ENCODE results near the gene DIAPH3.

DIAPH3 gene

GRCh38 chr13:60035874-60036273, 127.9 kb downstream of the DIAPH3 start:
- TF ChIP-seq CTCF (IDR thresholded peaks at IDR 0.05; ENCODE audit: insufficient read depth, low read depth, low read length, missing control alignments) = no peak
- H3K4me3 ChIP-seq (ENCODE audit: low read depth, low read length) = no peak overlapping the region
- DNase-seq (ENCODE audit: low read depth) = no peak

GRCh38 chr13:60032851-60033250, 130.9 kb downstream of the DIAPH3 start:
- no peak for TF ChIP-seq CTCF (IDR thresholded peaks at IDR 0.05; ENCODE audit: insufficient read depth, low read depth, low read length, missing control alignments)
- no peak overlapping the region for H3K4me3 ChIP-seq (ENCODE audit: low read depth, low read length)
- DNase-seq (ENCODE audit: low read depth) = no peak

GRCh38 chr13:60028021-60028420, 135.7 kb downstream of the DIAPH3 start:
- DNase-seq (ENCODE audit: low read depth) = no peak
- no peak overlapping the region for H3K4me3 ChIP-seq (ENCODE audit: low read depth, low read length)
- no peak for TF ChIP-seq CTCF (IDR thresholded peaks at IDR 0.05; ENCODE audit: insufficient read depth, low read depth, low read length, missing control alignments)

GRCh38 chr13:60026286-60026685, 137.4 kb downstream of the DIAPH3 start:
- TF ChIP-seq CTCF (IDR thresholded peaks at IDR 0.05; ENCODE audit: insufficient read depth, low read depth, low read length, missing control alignments) = no peak
- no peak overlapping the region for H3K4me3 ChIP-seq (ENCODE audit: low read depth, low read length)
- DNase-seq (ENCODE audit: low read depth) = no peak

- no peak overlapping the region for H3K4me3 ChIP-seq (ENCODE audit: low read depth, low read length)
- DNase-seq (ENCODE audit: low read depth) = no peak
- no peak for TF ChIP-seq CTCF (IDR thresholded peaks at IDR 0.05; ENCODE audit: insufficient read depth, low read depth, low read length, missing control alignments)
Measured at GRCh38 chr13:60020288-60020687, 143.4 kb downstream of the DIAPH3 start.

- DNase-seq (ENCODE audit: low read depth) = peak; percentile 49
- no peak overlapping the region for H3K4me3 ChIP-seq (ENCODE audit: low read depth, low read length)
- no peak for TF ChIP-seq CTCF (IDR thresholded peaks at IDR 0.05; ENCODE audit: insufficient read depth, low read depth, low read length, missing control alignments)
Measured at GRCh38 chr13:60019119-60019993, 144.4 kb downstream of the DIAPH3 start.

- no peak overlapping the region for H3K4me3 ChIP-seq (ENCODE audit: low read depth, low read length)
- TF ChIP-seq CTCF (IDR thresholded peaks at IDR 0.05; ENCODE audit: insufficient read depth, low read depth, low read length, missing control alignments) = no peak
- DNase-seq (ENCODE audit: low read depth) = no peak
Measured at GRCh38 chr13:60018536-60018935, 145.2 kb downstream of the DIAPH3 start.
